Stimulated activated CD8-positive, alpha-beta memory T cell treated with anti-CD3 and anti-CD28 coated beads, Interleukin-2, amount 100 ng/mL, for 48 hours (primary cell): ENCODE measurements around the gene GFI1B.
"Not testable (repeated sequence)": the region's sequence is repeated elsewhere in the genome, so short reads cannot be mapped to it uniquely, and the experiment has no call there.

Experiments used
- DNase-seq, 2 donors: peaks; one replicate each; pipeline ENCODE4 v3.0.0-alpha.2; 2020; ENCODE audit warnings: low read depth in 2 of 2

Gene GFI1B

GRCh38 chr9:132969783-132970182 lies 8.7 kb upstream of the GFI1B start:
- no peak for DNase-seq

GRCh38 chr9:132970324-132971062 lies 8.0 kb upstream of the GFI1B start:
- no peak for DNase-seq

- DNase-seq, result no peak
Observed at GRCh38 chr9:132973166-132973565, 5.3 kb upstream of the GFI1B start.

DNA sequence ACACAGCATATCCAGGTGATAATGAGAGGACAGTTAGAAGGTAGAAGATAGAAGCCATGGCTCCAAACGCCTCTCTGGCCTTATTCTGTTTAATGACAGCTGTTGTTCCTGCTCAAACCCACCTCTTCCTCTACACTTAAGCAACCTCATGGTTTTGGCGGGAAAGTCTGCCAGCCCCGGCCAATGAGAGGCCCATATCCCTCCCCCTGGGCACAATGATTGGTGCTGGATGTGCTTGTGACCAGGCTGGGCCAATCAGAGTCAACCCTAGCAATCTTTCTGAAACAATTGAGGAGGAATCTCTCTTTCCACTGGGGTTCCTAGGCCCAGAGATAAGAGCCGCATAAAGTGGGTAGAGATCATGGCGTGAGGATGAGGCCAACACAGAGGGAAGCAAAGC lies 4.8 kb upstream of the GFI1B start:
- DNase-seq, result no peak

DNA sequence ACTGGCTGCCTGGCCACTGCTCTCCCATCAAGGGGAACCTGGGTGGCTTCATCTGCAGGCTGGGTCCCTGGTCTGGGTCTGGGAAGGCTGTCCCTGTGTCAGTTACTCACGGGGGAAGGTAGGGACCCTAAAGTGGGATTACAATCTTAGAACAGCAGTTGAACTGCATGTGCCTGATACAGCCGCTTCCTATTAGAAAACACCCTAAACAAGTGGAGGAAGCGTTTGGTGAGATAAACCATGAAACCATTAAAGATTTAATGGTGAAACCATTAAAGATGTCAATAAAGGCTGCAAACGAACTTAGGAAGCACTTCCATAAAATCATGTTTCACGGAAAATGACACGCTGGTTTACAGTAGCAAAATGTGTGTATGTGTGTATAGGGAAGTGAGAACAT lies 2.5 kb upstream of the GFI1B start:
- DNase-seq, result no peak

GRCh38 chr9:132976571-132976970 lies 1.9 kb upstream of the GFI1B start:
- DNase-seq, result no peak

DNA sequence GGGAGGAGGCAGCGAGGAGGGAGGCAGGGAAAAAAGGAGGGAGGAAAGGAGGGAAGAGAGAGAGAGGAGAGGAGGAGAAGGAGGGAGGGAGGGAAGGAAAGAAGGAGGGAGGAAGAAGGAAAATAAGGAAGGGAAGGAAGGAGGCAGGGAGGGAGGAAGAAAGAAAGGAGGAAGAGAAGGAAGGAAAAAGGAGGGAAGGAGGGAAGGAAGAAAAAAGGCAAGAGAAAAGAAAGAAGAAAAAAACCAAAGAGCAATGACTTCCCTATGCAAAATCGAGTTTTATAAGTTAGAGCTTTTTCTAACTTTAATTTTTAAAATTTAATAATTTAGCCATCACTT lies 413 bp upstream of the GFI1B start:
- DNase-seq, result no peak

DNA sequence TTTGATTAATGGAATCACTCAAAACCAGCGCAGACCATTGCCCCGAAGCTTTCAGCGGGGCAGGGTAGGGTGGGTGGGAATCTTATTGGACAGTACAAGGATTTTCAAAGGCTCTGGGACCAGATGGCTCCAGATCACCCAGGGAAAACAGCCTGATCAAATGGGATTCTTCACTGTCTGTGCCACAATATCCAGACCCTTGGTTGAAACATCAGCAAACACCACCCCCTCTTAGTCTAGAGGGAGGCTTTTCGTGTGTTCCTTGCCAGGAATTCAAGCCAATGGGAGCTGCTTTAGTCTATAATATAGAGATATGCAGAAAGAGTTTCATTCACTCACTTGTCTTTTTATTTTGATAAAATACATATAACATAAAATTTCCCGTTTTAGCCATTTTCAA lies 1.7 kb downstream of the GFI1B start:
- no peak for DNase-seq

DNA sequence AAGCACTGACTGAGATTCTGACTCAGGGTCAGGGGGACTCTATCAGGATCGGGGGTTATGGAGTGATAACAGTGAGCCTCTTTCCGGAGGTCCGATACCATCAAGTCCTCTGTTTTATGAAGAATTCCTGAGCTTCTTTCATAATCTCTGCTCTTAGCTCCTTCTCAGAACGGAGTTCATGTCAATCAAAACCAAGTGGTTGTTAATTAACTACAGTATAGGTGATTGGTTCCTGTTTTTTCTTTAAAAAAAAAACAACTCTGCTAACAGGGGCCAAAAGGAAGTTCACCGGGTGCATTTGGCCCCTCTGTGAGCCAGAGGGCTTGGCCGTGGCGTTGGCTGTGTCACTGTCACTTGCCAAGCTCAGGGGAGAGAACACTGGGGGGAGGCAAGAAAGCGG lies 4.0 kb downstream of the GFI1B start:
- no peak for DNase-seq

DNA sequence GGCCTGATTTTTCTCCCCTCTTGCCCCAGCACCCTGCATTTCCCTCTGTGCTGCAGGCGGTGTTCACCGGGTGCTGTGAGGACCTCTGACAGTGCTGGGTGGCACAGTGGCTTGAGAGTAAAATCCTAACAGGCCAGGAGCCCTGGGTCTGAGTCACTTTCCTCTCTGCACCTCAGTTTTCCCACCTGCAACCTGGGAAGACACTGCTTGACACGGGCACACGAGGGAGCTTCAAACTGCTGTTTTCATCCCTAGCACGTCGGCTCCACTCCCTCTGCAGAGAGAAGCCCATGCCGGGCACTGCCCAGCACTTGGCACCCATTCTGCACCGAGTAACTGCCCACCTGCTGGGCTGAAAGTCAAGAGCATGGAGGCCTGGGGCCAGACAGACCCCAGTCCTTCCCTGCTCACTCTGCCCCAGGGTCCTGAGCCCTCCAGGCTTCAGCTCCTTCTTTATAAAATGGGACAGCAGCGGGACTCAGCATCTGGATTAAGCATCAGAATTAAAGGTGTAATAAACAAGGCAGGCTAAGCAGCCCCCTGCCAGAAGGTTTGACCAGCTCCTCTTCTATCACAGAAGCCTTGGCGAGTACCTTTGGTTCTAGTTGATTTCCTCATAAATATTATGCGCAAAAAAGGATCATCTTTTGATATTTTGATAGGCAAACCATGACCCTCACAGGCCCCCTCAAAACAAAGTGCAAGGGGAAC lies 5.2 kb downstream of the GFI1B start:
- DNase-seq, result no peak

- DNase-seq, result no peak
Observed at GRCh38 chr9:132984202-132985070, 5.9 kb downstream of the GFI1B start.

DNA sequence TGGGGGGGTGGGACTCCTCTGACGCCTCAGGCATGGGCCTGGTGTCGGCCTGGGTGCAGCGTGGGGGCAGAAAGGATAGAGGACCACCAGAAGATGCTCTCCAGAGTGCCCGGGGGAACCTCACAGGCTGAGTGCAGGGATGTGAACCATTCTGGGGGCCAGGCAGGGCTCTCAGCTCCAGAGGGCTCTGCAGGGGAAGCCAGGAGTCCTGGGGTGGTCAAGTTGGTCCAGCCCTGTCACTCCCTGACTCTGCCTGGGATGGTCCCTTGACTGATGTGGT lies 6.5 kb downstream of the GFI1B start:
- DNase-seq, result no peak

GRCh38 chr9:132985489-132985888 lies 7.0 kb downstream of the GFI1B start:
- no peak for DNase-seq

GRCh38 chr9:132986114-132986513 lies 7.6 kb downstream of the GFI1B start:
- DNase-seq, result no peak

DNA sequence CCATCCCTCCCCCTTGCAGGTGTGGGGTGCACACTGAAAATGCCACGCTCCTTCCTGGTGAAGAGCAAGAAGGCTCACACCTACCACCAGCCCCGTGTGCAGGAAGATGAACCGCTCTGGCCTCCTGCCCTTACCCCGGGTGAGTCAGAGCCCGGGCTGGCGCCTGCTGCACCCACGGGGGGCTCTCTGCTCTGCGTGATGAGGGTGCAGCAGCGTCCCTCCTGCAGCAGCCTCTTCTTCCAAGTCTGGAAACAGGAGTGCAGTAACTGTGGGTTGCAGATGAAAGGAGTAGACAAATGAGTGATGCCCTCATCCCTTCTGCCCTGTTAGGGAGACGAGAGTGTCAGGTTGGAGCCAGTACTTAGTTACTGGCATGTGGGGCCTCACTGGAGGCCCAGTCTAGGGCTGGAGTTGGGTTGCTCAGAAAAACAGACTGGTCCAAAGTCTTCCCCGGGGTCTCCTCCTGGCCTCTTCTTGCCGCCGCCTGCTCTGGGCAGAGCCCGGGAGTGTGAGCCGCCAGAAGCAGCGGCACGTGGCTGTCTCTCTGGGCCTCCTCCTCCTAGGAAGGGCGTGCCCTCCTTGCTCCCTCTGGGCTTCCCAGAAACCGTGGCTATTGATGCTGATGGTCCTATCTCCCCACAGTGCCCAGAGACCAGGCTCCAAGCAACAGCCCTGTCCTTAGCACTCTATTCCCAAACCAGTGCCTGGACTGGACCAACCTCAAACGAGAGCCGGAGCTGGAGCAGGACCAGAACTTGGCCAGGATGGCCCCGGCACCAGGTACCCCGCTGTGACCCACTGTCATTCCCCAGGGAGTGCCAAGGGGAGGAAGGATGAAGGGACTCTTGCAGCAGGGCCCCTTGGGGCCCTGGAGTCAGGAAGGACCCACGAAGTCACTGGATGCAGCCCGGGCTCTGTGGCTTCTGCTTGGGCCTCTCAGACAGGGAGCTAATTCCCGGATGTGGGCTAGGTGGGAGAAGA lies 8.4 kb downstream of the GFI1B start:
- no peak for DNase-seq

GRCh38 chr9:132988244-132989013 lies 9.9 kb downstream of the GFI1B start:
- no peak for DNase-seq

DNA sequence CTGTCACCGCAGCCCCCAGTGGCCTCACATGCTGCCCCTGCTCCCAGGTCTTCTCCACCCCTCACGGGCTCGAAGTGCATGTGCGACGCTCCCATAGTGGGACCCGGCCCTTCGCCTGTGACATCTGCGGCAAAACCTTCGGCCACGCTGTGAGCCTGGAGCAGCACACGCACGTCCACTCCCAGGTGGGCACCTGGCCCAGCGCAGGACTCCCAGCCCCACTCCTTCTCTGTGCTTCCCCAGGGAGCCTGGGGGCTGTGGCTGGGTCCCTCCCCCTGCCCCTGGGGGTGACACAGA lies 10.5 kb downstream of the GFI1B start:
- DNase-seq, result no peak

DNA sequence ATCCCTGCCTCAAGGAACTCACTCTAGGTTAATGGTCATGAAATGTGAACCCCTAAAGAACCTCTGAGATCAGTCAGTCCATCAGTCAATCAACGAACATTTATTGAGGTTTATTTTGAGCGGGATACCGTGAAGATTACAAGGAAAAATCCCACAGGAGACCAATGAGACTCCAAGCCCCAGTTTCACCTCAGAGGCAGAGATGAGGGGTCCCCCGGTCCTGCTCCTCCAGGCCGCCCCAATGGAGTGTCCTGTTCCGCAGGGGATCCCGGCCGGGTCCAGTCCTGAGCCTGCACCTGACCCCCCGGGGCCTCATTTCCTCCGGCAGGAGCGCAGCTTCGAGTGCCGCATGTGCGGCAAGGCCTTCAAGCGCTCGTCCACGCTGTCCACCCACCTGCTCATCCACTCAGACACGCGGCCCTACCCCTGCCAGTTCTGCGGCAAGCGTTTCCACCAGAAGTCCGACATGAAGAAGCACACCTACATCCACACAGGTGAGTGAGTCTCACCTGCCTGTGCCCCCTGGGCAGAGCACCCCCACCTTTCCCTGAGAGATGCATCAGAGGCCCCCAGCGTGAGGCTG lies 11.0 kb downstream of the GFI1B start:
- DNase-seq, result no peak

DNA sequence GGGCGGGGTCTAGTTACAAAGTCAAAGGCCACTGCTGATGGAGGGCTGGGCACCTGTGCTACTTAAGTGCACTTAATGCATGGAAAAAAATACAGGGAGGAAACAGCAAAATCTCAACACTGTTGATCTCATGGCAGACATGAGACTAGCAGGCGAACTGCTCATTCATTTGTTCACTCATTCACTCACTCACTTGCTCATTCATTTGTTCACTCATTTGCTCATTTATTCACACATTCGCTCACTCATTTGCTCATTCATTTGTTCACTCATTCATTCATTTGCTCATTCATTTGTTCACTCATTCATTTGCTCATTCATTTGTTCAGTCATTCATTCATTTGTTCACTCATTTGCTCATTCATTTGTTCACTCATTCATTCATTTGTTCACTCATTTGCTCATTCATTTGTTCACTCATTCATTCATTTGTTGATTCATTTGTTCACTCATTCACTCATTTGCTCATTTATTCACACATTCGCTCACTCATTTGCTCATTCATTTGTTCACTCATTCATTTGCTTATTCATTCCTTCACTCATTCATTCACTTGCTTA lies 11.6 kb downstream of the GFI1B start:
- not testable (repeated sequence) for DNase-seq

DNA sequence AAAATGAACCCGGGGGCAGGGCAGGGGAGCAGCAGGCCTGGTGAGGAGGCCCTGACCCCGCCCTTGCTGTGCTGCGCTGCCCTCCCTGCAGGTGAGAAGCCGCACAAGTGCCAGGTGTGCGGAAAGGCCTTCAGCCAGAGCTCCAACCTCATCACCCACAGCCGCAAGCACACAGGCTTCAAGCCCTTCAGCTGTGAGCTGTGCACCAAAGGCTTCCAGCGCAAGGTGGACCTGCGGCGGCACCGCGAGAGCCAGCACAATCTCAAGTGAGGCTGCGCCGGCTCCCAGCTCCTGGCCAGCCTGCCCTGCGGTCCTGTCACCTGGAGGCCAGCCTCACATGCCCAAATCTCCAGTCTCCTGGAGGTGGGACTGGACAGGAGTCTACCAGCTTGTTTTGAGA lies 12.3 kb downstream of the GFI1B start:
- DNase-seq, result no peak
